ENCODE results near the gene CCR7. TPM values are rescaled to one million over a fixed set of nuclear protein-coding genes. Genes with fewer than 3 reads are reported as not detected.
"Not testable (repeated sequence)": the region's sequence is repeated elsewhere in the genome, so short reads cannot be mapped to it uniquely, and the experiment has no call there.

The CCR7 gene
- total and polyA plus RNA-seq, 11 donors: 0.09 to 2.2 (median 0.23) TPM; not detected in 3

DNA sequence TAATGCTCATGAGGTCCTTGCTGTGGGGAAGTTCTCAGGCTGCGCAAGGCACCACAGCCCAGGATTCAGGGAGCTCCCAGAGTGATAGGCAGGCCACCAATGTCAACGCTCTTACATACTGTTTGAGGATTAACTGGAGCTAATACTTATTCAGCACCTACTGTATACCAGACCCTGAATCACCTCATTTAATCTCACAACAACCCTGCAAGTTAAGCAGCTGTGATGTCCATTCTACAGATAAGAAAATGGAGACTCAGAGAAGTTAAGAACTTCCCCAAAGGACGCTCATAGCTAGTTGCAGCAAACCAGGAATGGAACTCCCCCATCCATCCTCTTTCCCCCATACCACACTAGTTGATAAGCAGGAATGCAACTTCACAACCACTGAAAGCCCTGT is 25.5 kb upstream of the CCR7 start:
- peaks cover 0 to 5% (median 0%) of the 10 kb centered on the region in 12 donors for H3K9me3 ChIP-seq
- TF ChIP-seq POLR2A (IDR thresholded peaks at IDR 0.05): no peak
- TF ChIP-seq, protein P1, sequence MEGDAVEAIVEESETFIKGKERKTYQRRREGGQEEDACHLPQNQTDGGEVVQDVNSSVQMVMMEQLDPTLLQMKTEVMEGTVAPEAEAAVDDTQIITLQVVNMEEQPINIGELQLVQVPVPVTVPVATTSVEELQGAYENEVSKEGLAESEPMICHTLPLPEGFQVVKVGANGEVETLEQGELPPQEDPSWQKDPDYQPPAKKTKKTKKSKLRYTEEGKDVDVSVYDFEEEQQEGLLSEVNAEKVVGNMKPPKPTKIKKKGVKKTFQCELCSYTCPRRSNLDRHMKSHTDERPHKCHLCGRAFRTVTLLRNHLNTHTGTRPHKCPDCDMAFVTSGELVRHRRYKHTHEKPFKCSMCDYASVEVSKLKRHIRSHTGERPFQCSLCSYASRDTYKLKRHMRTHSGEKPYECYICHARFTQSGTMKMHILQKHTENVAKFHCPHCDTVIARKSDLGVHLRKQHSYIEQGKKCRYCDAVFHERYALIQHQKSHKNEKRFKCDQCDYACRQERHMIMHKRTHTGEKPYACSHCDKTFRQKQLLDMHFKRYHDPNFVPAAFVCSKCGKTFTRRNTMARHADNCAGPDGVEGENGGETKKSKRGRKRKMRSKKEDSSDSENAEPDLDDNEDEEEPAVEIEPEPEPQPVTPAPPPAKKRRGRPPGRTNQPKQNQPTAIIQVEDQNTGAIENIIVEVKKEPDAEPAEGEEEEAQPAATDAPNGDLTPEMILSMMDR (IDR thresholded peaks at IDR 0.05): no peak
- H3K4me3 ChIP-seq: no peak overlapping the region
- 90 to 96% (median 92%) methylated on average over 3 of the region's 3 CpGs for WGBS, 4 donors
- H3K27ac ChIP-seq: no peak overlapping the region
- intact Hi-C loops (cut with DNase I): no loop called here
- ATAC-seq: no peak
- no peak for DNase-seq
- H3K27me3 ChIP-seq: peaks cover 0 to 3% (median 0%) of the 10 kb centered on the region in 9 donors
- H3K4me1 ChIP-seq: peaks cover 0 to 5% (median 0%) of the 10 kb centered on the region in 12 donors
- no peaks in the 10 kb centered on the region for H3K36me3 ChIP-seq

DNA sequence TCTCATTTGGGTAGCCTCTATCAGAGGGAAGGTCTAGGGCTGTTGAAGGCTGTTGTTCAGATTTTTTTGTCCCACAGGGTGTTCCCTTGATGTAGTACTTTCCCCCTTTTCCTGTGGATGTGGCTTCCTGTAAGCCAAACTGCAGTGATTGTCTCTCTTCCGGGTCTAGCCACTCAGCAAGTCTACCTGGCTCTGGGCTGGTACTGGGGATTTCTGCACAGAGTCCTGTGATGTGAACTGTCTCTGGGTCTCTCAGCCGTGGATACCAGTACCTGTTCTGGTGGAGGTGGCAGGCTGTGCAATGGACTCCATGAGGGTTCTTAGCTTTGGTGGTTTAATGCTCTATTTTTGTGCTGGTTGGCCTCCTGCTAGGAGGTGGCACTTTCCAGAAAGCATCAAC is 23.3 kb upstream of the CCR7 start:
- Histone ChIP-seq H3K27ac (peak overlapping the region in 3 of 12 donors; percentile 20 to 25 (median 22)), H3K4me3 (no peak overlapping the region), H3K36me3 (no peaks in the 10 kb centered on the region), H3K27me3 (peaks cover 0 to 3% (median 0%) of the 10 kb centered on the region in 9 donors), H3K9me3 (peaks cover 0 to 19% (median 8%) of the 10 kb centered on the region in 12 donors), H3K4me1 (peaks cover 0 to 5% (median 0%) of the 10 kb centered on the region in 12 donors)
- intact Hi-C loops (cut with DNase I): no loop called here
- DNase-seq: no peak
- ATAC-seq: no peak
- 60 to 73% (median 68%) methylated on average over 2 of the region's 2 CpGs for WGBS, 4 donors
- TF ChIP-seq, protein P1 (IDR thresholded peaks at IDR 0.05): no peak
- TF ChIP-seq POLR2A (IDR thresholded peaks at IDR 0.05): no peak

- ATAC-seq; intact Hi-C loops (cut with DNase I): not testable (repeated sequence)
- WGBS, 4 donors: 81 to 89% (median 83%) methylated on average over 3 of the region's 3 CpGs
Observed at GRCh38 chr17:40586264-40586663, 21.0 kb upstream of the CCR7 start.

GRCh38 chr17:40584950-40585349 is 19.7 kb upstream of the CCR7 start:
- H3K4me3 ChIP-seq; DNase-seq; H3K27ac ChIP-seq; ATAC-seq; H3K27me3 ChIP-seq; H3K36me3 ChIP-seq; intact Hi-C loops (cut with DNase I): not testable (repeated sequence)
- WGBS, 4 donors: 73 to 86% (median 77%) methylated on average over 2 of the region's 2 CpGs
- H3K9me3 ChIP-seq: peaks cover 0 to 19% (median 8%) of the 10 kb centered on the region in 12 donors
- peaks cover 0 to 21% (median 3%) of the 10 kb centered on the region in 12 donors for H3K4me1 ChIP-seq

More at GRCh38 chr17:40586264-40586663, 21.0 kb upstream of the CCR7 start:
- Histone ChIP-seq H3K9me3 (peaks cover 0 to 19% (median 8%) of the 10 kb centered on the region in 12 donors), H3K4me1 (peaks cover 0 to 20% (median 3%) of the 10 kb centered on the region in 12 donors)
- H3K36me3 ChIP-seq, H3K27ac ChIP-seq, DNase-seq, H3K4me3 ChIP-seq, H3K27me3 ChIP-seq: not testable (repeated sequence)

GRCh38 chr17:40582328-40582901 is 17.1 kb upstream of the CCR7 start:
- Histone ChIP-seq H3K36me3 (no peaks in the 10 kb centered on the region), H3K4me3 (peak overlapping the region in 1 of 12 donors; percentile 5), H3K27ac (peak overlapping the region in 11 of 12 donors; percentile 22 to 79 (median 62)), H3K4me1 (peaks cover 0 to 21% (median 3%) of the 10 kb centered on the region in 12 donors), H3K9me3 (peaks cover 0 to 16% (median 8%) of the 10 kb centered on the region in 12 donors), H3K27me3 (no peaks in the 10 kb centered on the region)
- ATAC-seq: peak; percentile 76 to 95 (median 84)
- 42 to 58% (median 45%) methylated on average over 11 of the region's 11 CpGs for WGBS, 4 donors
- DNase-seq: peak; percentile 53 to 86 (median 68)
- TF ChIP-seq POLR2A (IDR thresholded peaks at IDR 0.05): no peak
- TF ChIP-seq, protein P1 (IDR thresholded peaks at IDR 0.05): no peak
- intact Hi-C loops (cut with DNase I): no loop called here
